ENCODE results near the gene SPRR2A.

- no peak for TF ChIP-seq EHMT2 (IDR thresholded peaks at IDR 0.05; ENCODE audit: borderline replicate concordance, low read depth, low read length)
- TF ChIP-seq XRCC5 (optimal IDR thresholded peaks at IDR 0.05; ENCODE audit: low read length) = no peak
Observed at GRCh38 chr1:153023109-153023508, 34.2 kb downstream of the SPRR2A start.

All from HepG2 (cell line).